Hematopoietic multipotent progenitor cell treated with erythropoietin and hydrocortisone succinate and interleukin-3 and kit ligand, for 15 days (in vitro differentiated cells): ENCODE measurements around the gene SLC18A2.

Experiments used
- DNase-seq: peaks from one replicate; pipeline ENCODE4 v3.0.0-alpha.2; 2015; ENCODE audit warnings: low spot score

SLC18A2 gene

DNA sequence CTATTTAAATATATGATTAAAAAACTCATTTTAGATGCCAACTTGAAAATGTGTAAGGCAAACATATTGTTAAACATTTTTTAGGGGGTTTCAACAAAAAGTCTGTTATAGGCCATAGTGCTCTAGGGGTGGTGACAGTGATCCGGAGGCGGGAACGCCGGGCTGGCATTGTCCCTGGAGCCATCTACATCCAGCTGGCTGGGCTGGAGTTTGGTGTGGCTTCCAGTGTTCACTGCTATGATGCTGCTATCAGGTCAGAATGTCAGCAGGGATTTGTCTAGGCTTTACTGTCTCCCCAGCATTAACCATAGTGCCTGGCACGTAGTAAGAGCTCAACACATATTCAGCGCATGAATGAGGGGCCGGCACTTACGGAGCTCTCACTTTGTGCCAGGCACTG lies 1.9 kb upstream of the SLC18A2 start:
- no peak for DNase-seq

DNA sequence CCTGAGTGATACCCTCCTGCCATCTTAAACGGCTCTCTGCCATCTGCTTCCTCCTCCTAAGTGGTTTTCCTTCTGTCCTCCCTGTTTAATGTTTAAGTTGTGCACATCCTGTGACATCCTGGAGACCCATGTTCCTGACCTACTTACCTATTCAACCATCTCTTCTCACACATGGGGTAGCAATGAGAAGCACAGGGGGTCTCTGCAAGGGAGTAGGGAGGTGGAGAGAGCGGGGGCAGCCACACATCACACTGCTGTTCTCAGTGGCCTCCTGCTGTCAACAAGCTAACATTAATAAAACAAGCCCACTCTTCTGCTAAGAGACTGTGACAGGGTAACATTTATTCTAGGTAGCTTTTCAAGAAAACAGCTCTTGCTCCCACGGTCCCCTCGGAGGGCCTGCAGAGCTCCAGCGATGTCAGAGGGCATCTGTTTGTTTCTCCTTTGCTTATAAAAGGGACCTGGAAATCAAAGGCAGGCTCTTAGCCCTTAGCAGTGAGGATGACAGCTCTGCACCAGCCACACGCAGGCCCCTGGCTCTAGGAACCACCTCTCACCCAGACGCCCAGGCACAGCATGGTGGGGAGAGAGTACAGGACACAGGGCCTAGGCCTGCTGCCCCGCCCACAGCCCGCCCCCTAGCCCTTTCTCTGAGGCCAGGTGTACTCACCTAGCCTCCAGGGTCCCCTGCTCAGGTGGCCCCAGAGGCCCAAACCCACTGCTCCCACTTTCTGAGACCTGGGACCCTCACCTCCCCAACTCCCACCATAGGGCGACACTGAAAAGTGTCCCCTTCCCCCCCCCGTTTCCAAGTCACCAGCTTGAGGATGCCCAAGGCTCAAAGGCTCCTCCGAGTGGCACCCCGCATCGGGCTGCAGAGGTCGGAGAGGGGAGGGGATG lies 943 bp upstream of the SLC18A2 start:
- no peak for DNase-seq

DNA sequence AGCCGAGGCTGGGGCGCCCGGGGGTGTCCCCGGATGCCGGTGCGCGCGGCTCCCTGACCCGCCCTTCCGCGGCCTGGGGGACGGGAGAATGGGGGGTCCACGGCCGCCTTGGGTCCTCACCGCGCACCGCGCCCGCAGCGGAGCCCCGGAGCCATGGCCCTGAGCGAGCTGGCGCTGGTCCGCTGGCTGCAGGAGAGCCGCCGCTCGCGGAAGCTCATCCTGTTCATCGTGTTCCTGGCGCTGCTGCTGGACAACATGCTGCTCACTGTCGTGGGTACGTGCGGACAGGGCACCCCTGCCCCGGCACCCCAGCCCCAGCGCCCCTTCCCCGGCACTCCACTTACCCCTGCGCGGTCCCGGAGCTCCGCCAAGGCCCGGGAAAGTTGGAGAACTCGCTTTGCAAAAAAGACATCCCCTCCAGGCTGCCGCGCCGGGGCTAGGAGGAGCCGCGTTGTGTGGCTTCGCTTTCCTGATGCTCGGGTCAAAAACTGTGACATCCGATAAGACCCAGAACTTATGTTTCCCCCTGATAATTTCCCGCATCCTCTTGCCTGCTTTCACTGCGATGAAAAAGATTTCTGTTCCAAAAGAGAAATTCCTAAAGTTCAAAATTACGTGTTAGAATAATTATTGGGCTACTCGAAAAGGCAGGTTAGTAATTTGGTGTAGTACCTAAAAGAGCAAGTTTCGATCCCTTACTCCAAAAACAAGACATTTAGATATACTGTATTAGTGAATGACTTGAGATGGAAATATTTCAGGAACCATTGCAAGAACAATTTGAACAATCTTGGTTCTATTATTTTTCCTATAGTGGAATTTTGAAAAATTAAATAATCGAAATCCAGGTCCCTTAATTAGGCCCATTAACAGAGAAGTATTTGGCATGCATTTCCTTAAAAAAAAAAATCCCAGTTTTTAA lies 888 bp downstream of the SLC18A2 start:
- no peak for DNase-seq

DNA sequence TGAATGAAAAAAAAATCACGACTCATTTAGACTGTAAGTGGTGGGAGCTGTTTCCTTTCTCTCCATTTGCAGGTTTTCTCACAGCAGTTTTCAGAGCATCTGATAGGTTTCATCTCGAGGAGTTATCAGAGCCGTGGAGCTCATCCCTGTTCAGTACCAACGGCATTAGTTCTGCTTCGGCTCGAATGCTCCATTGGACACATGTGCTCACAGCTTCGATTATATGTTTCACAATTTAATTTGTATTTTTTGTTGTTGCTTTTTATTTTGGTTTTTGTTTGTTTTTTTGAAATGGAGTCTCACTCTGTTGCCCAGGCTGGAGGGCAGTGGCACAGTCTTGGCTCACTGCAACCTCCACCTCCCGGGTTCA lies 1.5 kb downstream of the SLC18A2 start:
- DNase-seq, result no peak

DNA sequence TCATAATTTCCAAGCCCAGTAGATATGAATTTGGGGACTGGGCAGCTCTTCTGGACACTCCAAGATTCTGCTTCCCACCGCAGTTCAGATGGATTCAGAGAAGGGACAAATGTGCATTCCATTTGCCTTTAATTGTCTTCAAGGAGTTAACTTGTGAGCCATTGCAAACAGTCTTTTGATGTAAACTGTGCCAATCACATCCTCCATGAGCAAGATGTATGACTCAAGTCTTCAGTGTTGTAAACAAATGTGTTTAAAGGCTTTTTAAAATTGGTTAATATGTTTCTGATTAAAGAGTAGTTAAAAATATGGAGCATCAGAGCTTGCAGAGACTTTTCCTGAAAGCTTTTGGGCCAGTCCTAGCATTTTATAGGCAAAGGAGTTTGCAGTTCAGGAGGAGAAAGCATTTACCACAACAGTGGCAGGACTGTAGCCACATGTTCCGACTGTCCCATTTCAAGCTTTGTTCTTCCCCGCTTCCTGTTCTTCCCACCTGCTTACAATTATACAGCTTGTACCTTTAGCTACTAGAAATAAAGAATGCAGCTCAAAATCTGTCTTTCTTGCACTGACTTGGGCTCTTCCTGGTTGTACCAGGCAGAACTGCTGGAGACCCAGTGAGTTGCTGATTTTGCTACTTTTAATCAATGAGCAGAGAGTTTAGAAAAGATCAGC lies 6.2 kb downstream of the SLC18A2 start:
- DNase-seq, result no peak

DNA sequence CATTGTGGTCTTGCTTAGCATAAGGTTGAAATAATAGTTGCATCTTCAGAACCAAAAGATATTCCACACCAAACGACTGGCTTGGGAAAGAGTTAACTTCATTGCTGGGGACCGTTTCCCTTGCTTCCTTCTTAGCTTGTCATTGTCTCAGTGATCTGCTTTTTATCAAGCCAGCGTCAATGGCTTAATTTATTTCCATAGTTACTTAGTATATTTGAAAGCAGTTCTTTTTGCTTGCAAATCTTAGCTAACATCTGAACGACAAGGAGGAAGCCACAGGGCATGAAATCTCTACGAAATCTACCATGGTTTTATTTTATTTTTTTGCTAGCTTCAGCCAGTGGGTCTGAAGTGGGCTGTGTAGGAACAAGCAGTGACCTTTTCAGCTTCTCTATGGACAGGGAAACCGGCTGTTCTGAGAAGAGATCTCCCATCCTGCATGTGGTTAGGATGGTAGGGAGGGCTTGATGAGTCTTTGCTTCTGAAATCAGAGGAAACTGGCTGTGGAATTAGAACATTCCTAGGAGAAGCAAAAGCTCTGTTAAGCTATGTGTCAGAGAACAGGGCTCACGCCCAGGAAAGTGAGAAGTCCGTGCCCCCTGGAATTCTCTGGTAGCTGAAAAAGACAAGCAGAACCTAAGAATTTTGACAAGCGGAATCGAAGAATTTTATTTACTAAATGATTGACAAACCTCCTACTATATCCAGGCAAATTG lies 8.0 kb downstream of the SLC18A2 start:
- DNase-seq, result no peak

DNA sequence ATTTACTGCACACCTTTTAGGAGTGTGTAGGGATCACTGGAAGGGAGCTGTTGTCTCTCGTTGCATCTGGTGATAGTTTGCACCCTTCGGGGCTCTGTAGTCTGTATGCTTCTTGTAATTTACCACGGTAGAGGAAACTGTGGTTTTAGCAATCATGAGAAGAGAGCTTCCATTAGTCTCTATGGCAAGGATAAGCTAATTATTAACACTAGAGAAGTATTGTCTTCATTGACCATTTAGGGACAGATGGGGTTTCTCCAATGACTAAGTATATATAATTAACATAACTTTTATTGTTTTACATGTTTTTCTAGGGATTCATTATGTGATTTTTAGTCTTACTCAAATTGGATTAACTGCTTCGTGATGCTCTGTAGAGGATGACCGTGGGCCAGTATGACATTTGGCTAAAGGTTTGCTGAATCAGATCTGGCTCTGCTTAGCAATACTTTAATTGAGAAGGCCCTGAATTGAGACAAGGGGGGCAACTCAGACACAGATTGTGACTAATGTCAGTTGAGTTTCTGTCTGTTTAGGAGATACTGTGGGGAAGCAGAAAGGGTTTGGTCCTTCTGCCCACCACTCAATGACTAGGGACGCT lies 8.7 kb downstream of the SLC18A2 start:
- DNase-seq, result no peak

DNA sequence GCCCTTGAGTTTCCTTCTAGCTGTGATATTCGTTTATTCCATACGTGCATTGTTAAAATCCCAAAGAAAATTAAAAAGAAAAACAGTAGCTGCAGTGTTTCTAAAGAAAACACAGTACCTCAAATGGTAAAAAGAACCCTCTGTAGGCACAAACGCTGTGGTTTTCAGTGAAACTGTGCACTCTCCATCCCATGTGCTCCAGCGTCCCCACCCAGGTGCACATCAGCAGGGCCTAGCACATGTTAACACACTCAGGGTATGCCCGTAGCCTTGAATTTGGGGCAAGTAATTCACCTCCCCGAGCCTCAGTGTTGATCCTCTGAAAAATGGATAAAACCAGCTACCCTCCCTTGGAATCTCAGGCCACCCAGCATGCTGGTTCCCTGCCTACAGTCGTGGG lies 9.5 kb downstream of the SLC18A2 start:
- no peak for DNase-seq

DNA sequence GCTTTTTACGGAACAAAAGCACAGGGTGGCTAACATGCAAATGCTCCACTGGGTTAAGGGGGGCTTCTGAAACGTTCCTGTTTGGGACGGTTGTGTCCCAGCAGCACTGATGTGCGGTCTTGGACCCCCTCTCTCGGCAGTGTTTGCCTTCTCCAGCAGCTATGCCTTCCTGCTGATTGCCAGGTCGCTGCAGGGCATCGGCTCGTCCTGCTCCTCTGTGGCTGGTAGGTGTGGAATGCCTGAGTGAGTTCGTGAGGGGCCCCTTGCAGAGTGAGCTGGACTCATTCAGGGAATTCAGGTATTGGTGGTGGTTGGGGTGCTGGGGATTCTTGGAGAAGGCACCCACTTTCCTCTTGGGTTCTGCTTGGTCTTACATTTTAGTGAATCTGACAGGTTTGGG lies 13.0 kb downstream of the SLC18A2 start:
- no peak for DNase-seq

DNA sequence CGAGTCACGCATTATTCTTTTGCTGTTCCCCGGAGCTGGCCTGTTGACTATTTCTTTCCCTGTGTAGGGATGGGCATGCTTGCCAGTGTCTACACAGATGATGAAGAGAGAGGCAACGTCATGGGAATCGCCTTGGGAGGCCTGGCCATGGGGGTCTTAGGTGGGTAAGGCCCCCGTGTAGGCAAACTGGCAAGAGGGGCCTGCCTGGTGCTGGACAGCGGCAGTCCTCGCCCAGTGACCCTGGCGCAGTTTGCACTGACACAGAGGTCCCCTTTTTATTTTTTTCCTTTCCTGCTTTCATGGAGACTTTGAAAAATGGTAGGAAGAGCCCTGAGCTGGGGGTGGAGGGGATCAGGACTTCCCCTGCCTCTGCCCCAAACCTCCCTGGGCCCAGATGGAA lies 13.4 kb downstream of the SLC18A2 start:
- DNase-seq, result no peak

DNA sequence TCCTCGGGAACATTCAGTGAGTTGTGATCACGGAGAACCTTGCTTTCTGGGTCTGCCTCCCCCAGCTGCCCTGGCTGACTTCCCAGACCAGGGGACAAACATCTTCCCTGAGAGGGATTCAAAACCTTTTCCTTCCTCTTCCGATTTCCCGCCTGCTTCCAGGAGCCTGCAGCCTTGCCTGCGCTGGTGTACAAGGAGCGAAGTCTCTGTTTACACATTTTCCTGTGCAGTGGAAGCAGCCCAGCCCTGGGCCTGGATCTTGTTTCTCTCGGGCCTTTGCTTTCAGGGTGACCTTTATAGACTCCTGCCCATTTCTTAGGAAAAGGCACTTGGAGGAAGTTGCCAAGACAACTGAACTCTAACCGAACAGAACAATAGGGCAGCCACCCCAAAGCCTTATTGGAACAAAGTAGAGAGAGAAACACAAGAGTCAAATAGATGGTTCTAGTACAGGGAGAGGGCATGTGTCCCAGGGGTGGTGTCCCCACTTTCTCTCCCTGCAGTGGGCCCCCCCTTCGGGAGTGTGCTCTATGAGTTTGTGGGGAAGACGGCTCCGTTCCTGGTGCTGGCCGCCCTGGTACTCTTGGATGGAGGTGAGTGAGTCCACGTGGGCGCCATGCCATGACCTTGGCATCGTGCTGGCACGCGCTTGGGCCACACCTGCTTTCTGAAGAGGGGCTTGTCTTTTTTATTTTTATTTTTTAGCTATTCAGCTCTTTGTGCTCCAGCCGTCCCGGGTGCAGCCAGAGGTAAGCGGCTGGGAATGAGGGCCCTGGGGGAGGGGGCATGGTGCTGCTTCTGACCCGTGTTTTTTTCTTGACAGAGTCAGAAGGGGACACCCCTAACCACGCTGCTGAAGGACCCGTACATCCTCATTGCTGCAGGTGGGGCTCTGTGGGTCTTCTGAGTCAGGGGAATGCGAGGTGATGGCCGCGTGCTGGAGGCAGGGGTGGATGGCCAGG lies 14.1 kb downstream of the SLC18A2 start:
- no peak for DNase-seq

DNA sequence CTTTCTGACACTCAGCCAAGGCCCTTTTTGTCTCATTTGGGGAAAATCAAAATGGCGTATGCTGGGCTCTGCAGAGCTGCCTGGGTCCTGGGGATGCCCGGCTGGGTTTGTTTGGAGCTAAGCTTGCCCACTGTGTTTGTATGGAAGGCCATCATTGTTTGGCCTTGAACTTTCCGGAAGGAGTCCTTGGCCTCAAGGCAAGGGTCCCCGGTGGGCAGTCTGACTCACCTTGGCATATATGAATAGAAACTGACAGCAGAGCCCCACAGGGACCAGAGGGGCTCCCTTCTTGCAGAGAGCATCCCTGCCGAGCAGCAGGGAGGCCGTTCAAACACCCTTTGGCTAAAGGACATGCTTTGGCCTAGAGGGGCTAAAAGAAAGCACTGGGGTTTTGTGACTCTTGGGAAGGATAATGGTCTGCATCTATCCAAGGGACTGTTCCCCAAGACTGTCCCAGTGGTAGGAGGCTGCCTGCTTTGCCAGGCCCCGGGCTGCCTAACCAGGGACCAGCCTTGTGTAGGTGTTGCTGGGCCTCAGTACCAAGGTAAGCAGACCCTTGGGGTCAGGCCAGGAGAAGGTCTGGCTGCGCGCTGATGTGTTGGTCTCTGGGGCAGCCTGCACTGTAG lies 15.0 kb downstream of the SLC18A2 start:
- DNase-seq, result no peak

DNA sequence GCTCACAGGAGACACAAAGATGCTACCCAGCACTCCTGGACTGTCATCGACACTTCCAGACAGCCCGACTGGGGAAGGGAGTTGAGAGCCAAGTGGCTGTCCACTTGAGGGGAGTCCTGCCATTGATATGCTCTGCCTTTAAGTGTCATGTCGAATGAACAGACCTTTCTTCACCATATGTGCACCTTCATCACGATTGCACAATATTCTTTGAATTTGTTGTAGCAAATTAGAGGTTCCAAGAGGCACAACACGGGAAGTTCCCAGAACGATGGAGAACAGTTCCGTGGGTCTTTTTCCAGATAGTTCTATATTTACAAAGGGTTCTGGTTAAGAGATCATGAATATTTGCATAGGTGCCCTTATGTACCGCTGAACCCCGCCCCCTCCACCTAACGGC lies 16.0 kb downstream of the SLC18A2 start:
- no peak for DNase-seq

DNA sequence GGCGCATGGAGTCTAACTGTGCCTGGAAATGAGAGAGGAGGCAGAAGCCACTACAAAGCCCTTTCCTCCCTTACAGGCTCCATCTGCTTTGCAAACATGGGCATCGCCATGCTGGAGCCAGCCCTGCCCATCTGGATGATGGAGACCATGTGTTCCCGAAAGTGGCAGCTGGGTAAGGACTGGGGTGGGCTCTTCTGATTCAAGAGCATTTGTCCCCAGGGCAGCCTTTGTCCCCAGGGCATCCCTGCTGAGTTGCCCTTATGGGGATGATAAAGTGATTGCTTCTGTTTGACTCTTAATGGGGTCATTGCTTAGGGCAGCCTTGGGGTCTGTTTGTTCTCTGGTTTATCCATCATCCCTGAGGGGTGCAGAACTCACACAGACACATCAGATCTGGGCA lies 16.8 kb downstream of the SLC18A2 start:
- DNase-seq, result no peak

DNA sequence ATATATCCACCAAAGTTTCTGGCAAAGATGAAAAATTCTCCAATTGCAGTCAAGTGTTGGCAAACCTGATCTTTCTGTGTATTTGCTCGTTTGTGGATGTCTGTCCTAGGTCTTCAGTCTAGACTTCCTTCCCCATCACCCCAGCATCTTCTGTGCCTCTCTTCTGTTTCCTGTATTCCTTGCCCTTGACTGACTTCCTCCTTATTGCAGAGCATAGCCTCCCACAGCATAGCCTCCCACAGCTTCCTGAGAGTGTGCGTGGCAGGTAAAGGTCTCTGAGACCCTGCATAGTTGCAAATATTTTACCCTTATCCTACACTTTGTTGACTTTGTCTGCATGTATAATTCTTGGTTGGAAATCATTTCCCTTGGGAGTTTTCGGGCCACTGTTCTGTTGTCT lies 18.4 kb downstream of the SLC18A2 start:
- no peak for DNase-seq

DNA sequence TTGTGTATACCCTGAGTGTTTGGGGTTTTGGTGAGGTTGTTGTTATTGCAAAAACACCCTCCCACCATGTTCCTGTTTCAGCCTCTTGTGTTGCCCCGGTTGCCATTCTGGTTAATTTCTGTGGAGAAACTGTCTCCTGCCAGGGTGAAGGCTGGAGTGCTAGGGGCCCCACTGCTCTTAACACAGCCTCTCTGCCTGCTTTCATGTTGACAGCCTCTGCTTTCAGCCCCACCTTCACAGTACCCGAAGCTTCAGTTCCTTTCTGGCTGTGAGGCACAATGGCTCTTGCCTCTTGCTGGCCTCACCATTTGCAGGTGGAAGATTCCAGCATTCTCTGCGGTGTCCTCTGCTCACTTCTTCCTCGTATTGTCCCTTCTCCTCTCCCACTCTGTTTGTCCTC lies 19.2 kb downstream of the SLC18A2 start:
- DNase-seq, result no peak

DNA sequence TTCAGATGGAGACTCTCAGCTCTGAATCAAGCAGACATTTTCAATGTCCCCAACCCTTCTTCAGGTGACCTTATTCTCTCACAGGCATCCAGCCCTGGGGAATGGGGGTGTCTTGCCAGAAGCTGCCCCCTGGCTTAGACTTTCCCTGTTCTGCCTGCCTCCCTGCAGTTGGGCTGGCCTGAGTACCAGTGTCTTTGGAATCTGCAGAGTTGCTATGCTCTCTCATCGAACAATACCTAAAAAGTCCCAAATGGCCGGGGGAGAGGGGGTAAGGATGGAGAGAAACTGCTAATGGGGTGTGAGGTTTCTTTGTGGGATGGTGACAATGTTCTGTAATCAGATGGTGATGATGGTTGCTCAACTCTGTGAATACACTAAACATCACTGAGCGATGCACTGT lies 20.6 kb downstream of the SLC18A2 start:
- no peak for DNase-seq

DNA sequence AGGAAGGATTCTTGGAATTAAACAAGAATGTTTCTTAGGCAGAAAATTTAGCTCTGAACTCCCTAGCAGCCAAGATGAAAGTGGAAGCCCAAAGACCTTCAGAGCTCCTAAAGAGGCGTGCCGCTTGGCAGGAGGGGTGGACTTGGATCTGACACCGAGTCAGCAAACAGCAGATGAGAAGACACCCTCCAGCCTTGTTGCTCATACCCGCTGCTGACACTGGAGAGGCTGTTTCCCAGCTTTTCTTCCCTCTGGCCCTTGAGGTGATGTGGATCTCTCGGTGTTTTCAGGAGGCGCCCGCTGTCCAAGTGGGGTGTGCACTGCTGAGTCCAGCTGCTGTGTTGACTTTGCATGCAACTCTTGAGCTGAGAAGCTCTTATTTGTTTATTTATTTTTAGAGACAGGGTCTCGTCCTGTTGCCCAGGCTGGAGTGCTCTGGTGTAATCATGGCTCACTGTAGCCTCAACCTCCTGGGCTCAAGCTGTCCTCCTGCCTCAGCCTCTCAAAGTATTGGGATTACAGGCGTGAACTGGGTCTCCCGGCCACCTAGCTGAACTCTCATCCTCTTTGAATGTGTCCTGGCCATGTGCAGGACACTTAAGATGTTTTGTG lies 21.5 kb downstream of the SLC18A2 start:
- no peak for DNase-seq

DNA sequence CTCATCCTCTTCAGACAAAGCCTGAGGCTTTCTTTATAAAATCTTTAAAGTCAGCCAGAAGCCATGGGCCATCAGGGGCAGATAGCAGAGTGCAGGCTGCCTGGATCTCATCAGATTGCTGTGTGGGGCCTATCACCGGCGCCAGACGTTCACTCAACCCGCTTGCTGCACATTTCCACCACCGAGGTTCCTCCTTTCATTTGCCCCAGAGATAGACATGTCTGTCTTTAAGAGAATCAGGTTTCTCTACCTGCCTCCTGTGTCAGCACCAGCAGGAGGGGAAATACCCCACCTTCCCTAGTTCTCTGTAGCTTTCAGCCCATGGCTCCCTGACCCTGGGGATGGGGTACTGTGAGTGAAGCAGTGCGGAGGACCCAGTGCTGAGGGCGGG lies 22.0 kb downstream of the SLC18A2 start:
- no peak for DNase-seq

DNA sequence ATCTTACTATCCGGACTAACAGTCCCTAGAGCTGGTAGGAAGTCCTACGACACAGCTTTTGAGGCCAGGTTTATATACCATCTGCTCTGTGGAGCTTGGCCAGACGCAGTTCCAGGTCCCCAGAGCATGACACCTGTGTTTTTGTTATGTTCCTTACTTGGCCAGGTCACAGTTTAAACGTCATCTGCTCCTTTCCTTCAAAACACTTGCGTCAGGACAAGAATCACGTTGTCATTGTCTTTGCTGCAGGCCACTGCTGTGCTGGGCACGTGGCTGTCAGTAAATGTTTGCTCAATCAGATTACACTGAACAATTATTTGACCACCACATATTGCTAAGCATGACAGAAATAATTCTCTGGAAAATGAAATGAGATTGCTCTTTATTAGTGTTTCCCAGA lies 23.9 kb downstream of the SLC18A2 start:
- no peak for DNase-seq
